K562 (cell line): ENCODE results near the gene PEF1. TPM values are rescaled to one million over a fixed set of nuclear protein-coding genes. Genes with fewer than 3 reads are reported as not detected.
A peak's percentile ranks its signal among the peaks of the same experiment; 100 is the strongest.

Source experiments
- ATAC-seq: fragments of 200-7000 bp; cut with Tn5 transposase; 3 replicates; pipeline ENCODE4 v1.9.1; 2020; ENCODE audit warnings: moderate library complexity
- BruUV-seq: library from RNA; stranded (reverse); fragments of 400-500 nt; replicated peaks from 2 replicates; lab custom pipeline; 2021; lab: Mats Ljungman, UMichigan
- CTCF ChIA-PET: fragments of 300-600 bp; formaldehyde crosslinking; extraction: SDS; loops from one replicate; lab custom pipeline; 2021; ENCODE audit warnings: low intra/inter-chr PET ratio; lab: Yijun Ruan, JAX
- POLR2A ChIA-PET: fragments of 300-600, 350-650 bp; sonication (Branson Sonifier 250); formaldehyde crosslinking; extraction: SDS; loops from one replicate; lab custom pipeline; 2021; ENCODE audit warnings: antibody characterized with exemption, inconsistent platforms; lab: Yijun Ruan, JAX
- DNase-seq, 4 experiments: peaks; one replicate each; pipeline versions ENCODE4 v3.0.0 to v3.0.0-alpha.2; 2011 to 2018; ENCODE audit warnings: low spot score in 3 of 4, mixed read lengths in 3 of 4; ENCODE audit errors: extremely low read depth in 1 of 4
- FAIRE-seq: peaks from 2 replicates; lab custom pipeline; 2011; peaks lifted over from hg19 to GRCh38; lab: Jason Lieb, UNC
- H2AFZ ChIP-seq: 2 replicates; pipeline ENCODE4 v1.6.0; 2011; ENCODE audit warnings: low read depth, low read length, control low read depth, inconsistent platforms
- H3K27ac ChIP-seq: fragments of 200-600 bp; 3 replicates; pipeline ENCODE4 v1.8.0; 2011; ENCODE audit warnings: low read depth, mild to moderate bottlenecking, control low read depth, inconsistent platforms, low read length, moderate library complexity, mixed read lengths; ENCODE audit errors: extremely low read depth
- H3K27me3 ChIP-seq, 2 experiments: fragments of 300-600 bp in 1 of 2; 2 replicates in 1 of 2; 3 replicates in 1 of 2; pipeline versions ENCODE4 v1.6.0 to v1.8.0; 2011; ENCODE audit warnings: inconsistent platforms in 2 of 2, low read length in 2 of 2, mild to moderate bottlenecking in 1 of 2, mixed read lengths in 1 of 2, moderate library complexity in 1 of 2; ENCODE audit not compliant: control insufficient read depth in 2 of 2, insufficient read depth in 2 of 2
- H3K36me3 ChIP-seq: fragments of 300-600 bp; 3 replicates; pipeline ENCODE4 v1.8.0; 2011; ENCODE audit warnings: mild to moderate bottlenecking, low read length, inconsistent platforms; ENCODE audit not compliant: control insufficient read depth, insufficient read depth
- H3K4me1 ChIP-seq, 2 experiments: fragments of 200-600 bp in 1 of 2; replicated peaks in 1 of 2; 2 replicates in 1 of 2; 3 replicates in 1 of 2; pipeline versions ENCODE4 v1.5.1 to v1.8.0; 2011; ENCODE audit warnings: inconsistent platforms in 2 of 2, low read length in 2 of 2, mild to moderate bottlenecking in 1 of 2, mixed read lengths in 1 of 2, moderate library complexity in 1 of 2; ENCODE audit not compliant: control insufficient read depth in 2 of 2, insufficient read depth in 2 of 2
- H3K4me2 ChIP-seq: 2 replicates; pipeline ENCODE4 v1.6.1; 2011; ENCODE audit warnings: low read length, control low read depth, inconsistent platforms, mixed read lengths; ENCODE audit not compliant: insufficient read depth
- H3K4me3 ChIP-seq: fragments of 200-600 bp; sonication (generic), shearing (Covaris generic); 2 replicates; pipeline ENCODE4 v1.5.1; 2016; ENCODE audit warnings: control low read depth, inconsistent platforms
- H3K79me2 ChIP-seq: fragments of 200-600 bp; 3 replicates; pipeline ENCODE4 v1.8.0; 2011; ENCODE audit warnings: low read length, inconsistent platforms; ENCODE audit not compliant: control insufficient read depth, insufficient read depth
- H3K9ac ChIP-seq, 2 experiments: 2 replicates each; pipeline versions ENCODE4 v1.6.0 to v1.6.1; 2011; ENCODE audit warnings: low read depth in 2 of 2, low read length in 2 of 2, control low read depth in 1 of 2, inconsistent platforms in 1 of 2, mild to moderate bottlenecking in 1 of 2, mixed read lengths in 1 of 2; ENCODE audit not compliant: insufficient read depth in 1 of 2
- H3K9me1 ChIP-seq: one replicate; pipeline ENCODE4 v1.6.0; 2011; ENCODE audit warnings: inconsistent platforms, mild to moderate bottlenecking, low read length, moderate library complexity; ENCODE audit not compliant: control insufficient read depth, insufficient read depth
- H3K9me3 ChIP-seq: replicated peaks from 2 replicates; pipeline ENCODE4 v1.5.1; 2011; ENCODE audit warnings: low read depth, low read length, inconsistent platforms; ENCODE audit not compliant: control insufficient read depth, insufficient read depth
- H4K20me1 ChIP-seq: replicated peaks from 2 replicates; pipeline ENCODE4 v1.6.1; 2011; ENCODE audit warnings: low read length, inconsistent platforms, mixed read lengths; ENCODE audit not compliant: control insufficient read depth, insufficient read depth
- NRF1 ChIP-seq, 2 experiments: fragments of 450-650 bp; IDR thresholded peaks in 1 of 2; conservative IDR thresholded peaks in 1 of 2; 2 replicates each; pipeline ENCODE4 v1.6.1; 2014; ENCODE audit warnings: mild to moderate bottlenecking in 2 of 2
- RBFOX2 ChIP-seq: fragments of 200-400 bp; formaldehyde crosslinking; IDR thresholded peaks from 2 replicates; pipeline ENCODE4 v1.6.1; 2017; ENCODE audit warnings: low read depth, mild to moderate bottlenecking, low read length, moderate library complexity
- SETDB1 ChIP-seq: IDR thresholded peaks from one replicate; pipeline ENCODE4 v1.6.1; 2012; ENCODE audit warnings: low read length, control low read depth, inconsistent platforms
- WGBS: fragments of 100-300 bp; shearing (Covaris generic); methylation state at CpG from one replicate; pipeline ENCODE4 v1.1.6; 2016; ENCODE audit warnings: low coverage, mixed read lengths; ENCODE audit not compliant: insufficient coverage; ENCODE audit errors: missing lambda C conversion rate; 5-methylcytosine and 5-hydroxymethylcytosine counted together
- in situ Hi-C: fragments of 300-500 bp; cut with MboI; formaldehyde crosslinking; loops from 4 replicates; pipeline ENCODE4 v1.15.0; 2018; ENCODE audit warnings: inconsistent platforms, mixed read lengths
- intact Hi-C: fragments of 100-400 bp; cut with micrococcal nuclease; formaldehyde crosslinking; loops from 2 replicates; pipeline ENCODE4 v1.14.2; 2022
- polyA plus RNA-seq, 8 experiments: library from polyadenylated mRNA; depleted of rRNA in 4 of 8; stranded (reverse) in 5 of 8; unstranded in 3 of 8; fragments of >200 nt; fragmentation: Nextera tagmentation in 2 of 8; fragmentation: Illumina TruSeq in 1 of 8; extraction: Ambion mirVana in 2 of 8; extraction: Trizol in 1 of 8; gene quantifications; 2 replicates each; pipeline versions ENCODE4 v1.2.1 to v1.2.3, GENCODE V29; 2011 to 2014; ENCODE audit warnings: inconsistent platforms in 1 of 8, missing spikeins in 1 of 8
- total RNA-seq, 7 experiments: library from RNA; depleted of rRNA in 6 of 7; stranded (reverse); fragments of >200 nt in 6 of 7; fragmentation: Illumina TruSeq in 2 of 7; extraction: Trizol in 2 of 7; gene quantifications; 2 replicates each; pipeline versions ENCODE4 v1.2.1 to v1.2.3, GENCODE V29; 2011 to 2021; ENCODE audit warnings: low replicate concordance in 1 of 7

The PEF1 gene
- total and polyA plus RNA-seq, 9 of the 15 experiments (the other 6 are each of a cell fraction or from before 2014, with no cell fraction given), result 26.3 to 95.5 (median 61.9) TPM

- H3K79me2 ChIP-seq, result no peaks in the 10 kb centered on the region
- no peak overlapping the region for H2AFZ ChIP-seq
- no peaks in the 10 kb centered on the region; a peak in 1 of 5 replicates for H3K4me1 ChIP-seq
- in situ Hi-C loops, result no loop called here
- peaks cover 9 to 36% of the 10 kb centered on the region in 2 experiments; a peak in 4 of 5 replicates for H3K27me3 ChIP-seq
- no peak overlapping the region for H3K9ac ChIP-seq
- H3K9me3 ChIP-seq, result no peaks in the 10 kb centered on the region
- POLR2A ChIA-PET, result interaction anchor here (0.9 to 1.9 kb wide), 6 partner anchors 8 to 129 kb away, joined by 3 to 7 read pairs (median 3); no protein-coding TSS in a partner anchor
- H3K4me3 ChIP-seq, result no peak overlapping the region
- intact Hi-C loops, result no loop called here
- no peak overlapping the region for H3K4me2 ChIP-seq
- DNase-seq (no peak), FAIRE-seq (no peak)
- H4K20me1 ChIP-seq, result no peaks in the 10 kb centered on the region; the same call in 1 of the 2 replicates
- CTCF ChIA-PET, result interaction anchor here (0.7 kb wide), 2 partner anchors 95 to 368 kb away, joined by 3 read pairs; no protein-coding TSS in a partner anchor
- 3% methylated on average over 9 of the region's 9 CpGs for WGBS
- H3K27ac ChIP-seq, result no peak overlapping the region
- no TSS peak for BruUV-seq
- TF ChIP-seq RBFOX2 (no peak), NRF1 (conservative IDR thresholded peaks at IDR 0.05 in 1 of 2, IDR thresholded peaks at IDR 0.05 in 1 of 2) (peak; percentile 16 to 32; a peak in 1 of 4 replicates), SETDB1 (no peak)
- TF ChIP-seq, all 486 proteins: peak for 1
- no peak for ATAC-seq
- Histone ChIP-seq H3K36me3 (no peaks in the 10 kb centered on the region), H3K9me1 (no peaks in the 10 kb centered on the region)
These were observed 5.7 kb upstream of the PEF1 start for GRCh38 chr1:31650161-31651088.
